ENCODE results near the gene IKZF4.

GRCh38 chr12:56041552-56042429 lies 20.9 kb downstream of the IKZF4 start, which contains the start of gene RPS26:
- TF ChIP-seq CTCF (IDR thresholded peaks at IDR 0.05) (peak; percentile 90), ZFX (IDR thresholded peaks at IDR 0.05; ENCODE audit: borderline replicate concordance) (no peak)
